K562 (cell line): ENCODE data around the gene NTSR1. TPM values are rescaled to one million over a fixed set of nuclear protein-coding genes. Genes with fewer than 3 reads are reported as not detected.

Experiments
- ATAC-seq: fragments of 200-7000 bp; cut with Tn5 transposase; 3 replicates; pipeline ENCODE4 v1.9.1; 2020; ENCODE audit warnings: moderate library complexity
- BruUV-seq: library from RNA; stranded (reverse); fragments of 400-500 nt; replicated peaks from 2 replicates; lab custom pipeline; 2021; lab: Mats Ljungman, UMichigan
- CTCF ChIA-PET: fragments of 300-600 bp; formaldehyde crosslinking; extraction: SDS; loops from one replicate; lab custom pipeline; 2021; ENCODE audit warnings: low intra/inter-chr PET ratio; lab: Yijun Ruan, JAX
- POLR2A ChIA-PET: fragments of 300-600, 350-650 bp; sonication (Branson Sonifier 250); formaldehyde crosslinking; extraction: SDS; loops from one replicate; lab custom pipeline; 2021; ENCODE audit warnings: antibody characterized with exemption, inconsistent platforms; lab: Yijun Ruan, JAX
- DNase-seq, 4 experiments: peaks; one replicate each; pipeline versions ENCODE4 v3.0.0 to v3.0.0-alpha.2; 2011 to 2018; ENCODE audit warnings: low spot score in 3 of 4, mixed read lengths in 3 of 4; ENCODE audit errors: extremely low read depth in 1 of 4
- FAIRE-seq: peaks from 2 replicates; lab custom pipeline; 2011; peaks lifted over from hg19 to GRCh38; lab: Jason Lieb, UNC
- H2AFZ ChIP-seq: 2 replicates; pipeline ENCODE4 v1.6.0; 2011; ENCODE audit warnings: low read depth, low read length, control low read depth, inconsistent platforms
- H3K27ac ChIP-seq: fragments of 200-600 bp; 3 replicates; pipeline ENCODE4 v1.8.0; 2011; ENCODE audit warnings: low read depth, mild to moderate bottlenecking, control low read depth, inconsistent platforms, low read length, moderate library complexity, mixed read lengths; ENCODE audit errors: extremely low read depth
- H3K27me3 ChIP-seq, 2 experiments: fragments of 300-600 bp in 1 of 2; 2 replicates in 1 of 2; 3 replicates in 1 of 2; pipeline versions ENCODE4 v1.6.0 to v1.8.0; 2011; ENCODE audit warnings: inconsistent platforms in 2 of 2, low read length in 2 of 2, mild to moderate bottlenecking in 1 of 2, mixed read lengths in 1 of 2, moderate library complexity in 1 of 2; ENCODE audit not compliant: control insufficient read depth in 2 of 2, insufficient read depth in 2 of 2
- H3K36me3 ChIP-seq: fragments of 300-600 bp; 3 replicates; pipeline ENCODE4 v1.8.0; 2011; ENCODE audit warnings: mild to moderate bottlenecking, low read length, inconsistent platforms; ENCODE audit not compliant: control insufficient read depth, insufficient read depth
- H3K4me1 ChIP-seq, 2 experiments: fragments of 200-600 bp in 1 of 2; replicated peaks in 1 of 2; 2 replicates in 1 of 2; 3 replicates in 1 of 2; pipeline versions ENCODE4 v1.5.1 to v1.8.0; 2011; ENCODE audit warnings: inconsistent platforms in 2 of 2, low read length in 2 of 2, mild to moderate bottlenecking in 1 of 2, mixed read lengths in 1 of 2, moderate library complexity in 1 of 2; ENCODE audit not compliant: control insufficient read depth in 2 of 2, insufficient read depth in 2 of 2
- H3K4me2 ChIP-seq: 2 replicates; pipeline ENCODE4 v1.6.1; 2011; ENCODE audit warnings: low read length, control low read depth, inconsistent platforms, mixed read lengths; ENCODE audit not compliant: insufficient read depth
- H3K4me3 ChIP-seq: fragments of 200-600 bp; sonication (generic), shearing (Covaris generic); 2 replicates; pipeline ENCODE4 v1.5.1; 2016; ENCODE audit warnings: control low read depth, inconsistent platforms
- H3K79me2 ChIP-seq: fragments of 200-600 bp; 3 replicates; pipeline ENCODE4 v1.8.0; 2011; ENCODE audit warnings: low read length, inconsistent platforms; ENCODE audit not compliant: control insufficient read depth, insufficient read depth
- H3K9ac ChIP-seq, 2 experiments: 2 replicates each; pipeline versions ENCODE4 v1.6.0 to v1.6.1; 2011; ENCODE audit warnings: low read depth in 2 of 2, low read length in 2 of 2, control low read depth in 1 of 2, inconsistent platforms in 1 of 2, mild to moderate bottlenecking in 1 of 2, mixed read lengths in 1 of 2; ENCODE audit not compliant: insufficient read depth in 1 of 2
- H3K9me1 ChIP-seq: one replicate; pipeline ENCODE4 v1.6.0; 2011; ENCODE audit warnings: inconsistent platforms, mild to moderate bottlenecking, low read length, moderate library complexity; ENCODE audit not compliant: control insufficient read depth, insufficient read depth
- H3K9me3 ChIP-seq: replicated peaks from 2 replicates; pipeline ENCODE4 v1.5.1; 2011; ENCODE audit warnings: low read depth, low read length, inconsistent platforms; ENCODE audit not compliant: control insufficient read depth, insufficient read depth
- H4K20me1 ChIP-seq: replicated peaks from 2 replicates; pipeline ENCODE4 v1.6.1; 2011; ENCODE audit warnings: low read length, inconsistent platforms, mixed read lengths; ENCODE audit not compliant: control insufficient read depth, insufficient read depth
- CBFA2T2 ChIP-seq: fragments of 450-650 bp; conservative IDR thresholded peaks from 2 replicates; pipeline ENCODE4 v1.6.1; 2017; ENCODE audit warnings: mild to moderate bottlenecking
- EGR1 ChIP-seq: fragments of 450-650 bp; conservative IDR thresholded peaks from 2 replicates; pipeline ENCODE4 v1.6.1; 2017; ENCODE audit warnings: mild to moderate bottlenecking
- FUS ChIP-seq: fragments of 200-400 bp; formaldehyde crosslinking; optimal IDR thresholded peaks from 2 replicates; pipeline ENCODE3; 2017; ENCODE audit warnings: low read depth, low read length
- GATA2 ChIP-seq: sonication (generic); formaldehyde crosslinking; IDR thresholded peaks from 2 replicates; pipeline ENCODE4 v1.4.0; 2020; ENCODE audit warnings: mild to moderate bottlenecking, missing genetic modification reagents
- GTF2A2 ChIP-seq: IDR thresholded peaks from 2 replicates; pipeline ENCODE4 v1.6.1; 2016; ENCODE audit warnings: mild to moderate bottlenecking, missing genetic modification characterization, missing compliant biosample characterization
- KLF1 ChIP-seq: fragments of 450-650 bp; IDR thresholded peaks from 2 replicates; pipeline ENCODE4 v1.6.1; 2016; ENCODE audit warnings: missing genetic modification characterization, missing compliant biosample characterization
- ZBTB7A ChIP-seq: IDR thresholded peaks from 2 replicates; pipeline ENCODE4 v1.6.1; 2011; ENCODE audit warnings: low read depth, mild to moderate bottlenecking, low read length, moderate library complexity, borderline replicate concordance; ENCODE audit not compliant: control insufficient read depth
- ZNF41 ChIP-seq: fragments of 250-450 bp; sonication (Bioruptor Pico); conservative IDR thresholded peaks from 2 replicates; pipeline ENCODE4 v1.4.0; 2020; ENCODE audit warnings: mild to moderate bottlenecking
- WGBS: fragments of 100-300 bp; shearing (Covaris generic); methylation state at CpG from one replicate; pipeline ENCODE4 v1.1.6; 2016; ENCODE audit warnings: low coverage, mixed read lengths; ENCODE audit not compliant: insufficient coverage; ENCODE audit errors: missing lambda C conversion rate; 5-methylcytosine and 5-hydroxymethylcytosine counted together
- in situ Hi-C: fragments of 300-500 bp; cut with MboI; formaldehyde crosslinking; loops from 4 replicates; pipeline ENCODE4 v1.15.0; 2018; ENCODE audit warnings: inconsistent platforms, mixed read lengths
- intact Hi-C: fragments of 100-400 bp; cut with micrococcal nuclease; formaldehyde crosslinking; loops from 2 replicates; pipeline ENCODE4 v1.14.2; 2022
- polyA plus RNA-seq, 8 experiments: library from polyadenylated mRNA; depleted of rRNA in 4 of 8; stranded (reverse) in 5 of 8; unstranded in 3 of 8; fragments of >200 nt; fragmentation: Nextera tagmentation in 2 of 8; fragmentation: Illumina TruSeq in 1 of 8; extraction: Ambion mirVana in 2 of 8; extraction: Trizol in 1 of 8; gene quantifications; 2 replicates each; pipeline versions ENCODE4 v1.2.1 to v1.2.3, GENCODE V29; 2011 to 2014; ENCODE audit warnings: inconsistent platforms in 1 of 8, missing spikeins in 1 of 8
- total RNA-seq, 7 experiments: library from RNA; depleted of rRNA in 6 of 7; stranded (reverse); fragments of >200 nt in 6 of 7; fragmentation: Illumina TruSeq in 2 of 7; extraction: Trizol in 2 of 7; gene quantifications; 2 replicates each; pipeline versions ENCODE4 v1.2.1 to v1.2.3, GENCODE V29; 2011 to 2021; ENCODE audit warnings: low replicate concordance in 1 of 7
- TF ChIP-seq, protein P1 (sequence below): sonication (generic); formaldehyde crosslinking; IDR thresholded peaks from 2 replicates; pipeline ENCODE4 v1.8.0; 2022; ENCODE audit warnings: missing genetic modification reagents, mild to moderate bottlenecking, moderate library complexity, borderline replicate concordance
- TF ChIP-seq, protein P2 (sequence below): fragments of 250-450 bp; sonication (Bioruptor Pico); IDR thresholded peaks from 2 replicates; pipeline ENCODE4 v1.5.0; 2020; ENCODE audit warnings: mild to moderate bottlenecking
- TF ChIP-seq, protein P3 (sequence below): fragments of 250-450 bp; sonication (Bioruptor Pico); IDR thresholded peaks from 2 replicates; pipeline ENCODE4 v1.8.0; 2021; ENCODE audit warnings: mild to moderate bottlenecking, moderate library complexity

The NTSR1 gene
- total and polyA plus RNA-seq, 9 of the 15 experiments (the other 6 are each of a cell fraction or from before 2014, with no cell fraction given) = 0.04 to 0.40 (median 0.13) TPM; not detected in 3

DNA sequence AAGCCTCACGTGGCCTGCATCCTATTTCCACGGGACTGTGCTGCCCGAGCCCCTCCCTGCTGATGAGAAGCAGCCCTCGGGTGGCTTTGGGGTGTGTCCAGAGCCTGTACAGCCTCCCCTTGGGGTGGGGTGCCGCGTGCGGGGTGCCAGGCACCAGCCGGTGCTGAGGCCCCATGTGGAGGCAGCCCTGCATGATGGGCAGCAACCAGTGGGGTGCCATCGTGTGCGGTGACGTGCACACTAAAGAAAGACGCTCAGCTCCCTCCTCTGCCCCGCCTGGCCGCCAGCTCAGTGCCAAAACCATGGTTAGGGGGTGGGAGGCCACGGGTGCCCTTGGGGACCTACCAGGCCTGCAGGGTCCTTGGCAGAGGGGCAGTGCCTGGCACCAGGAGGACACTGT, 26.2 kb downstream of the NTSR1 start:
- Histone ChIP-seq H3K4me2 (no peak overlapping the region), H3K79me2 (no peaks in the 10 kb centered on the region), H3K4me1 (peaks cover 11 to 45% of the 10 kb centered on the region in 2 experiments; a peak in 4 of 5 replicates), H4K20me1 (no peaks in the 10 kb centered on the region), H3K9me1 (no peaks in the 10 kb centered on the region), H3K9ac (peak overlapping the region in 1 of 2 experiments; percentile 33; a peak in 1 of 4 replicates), H3K4me3 (no peak overlapping the region), H3K36me3 (no peaks in the 10 kb centered on the region), H3K27me3 (peaks cover 36 to 37% of the 10 kb centered on the region in 2 experiments), H3K27ac (no peak overlapping the region), H2AFZ (no peak overlapping the region), H3K9me3 (no peaks in the 10 kb centered on the region)
- BruUV-seq = no TSS peak
- 17% methylated on average over 12 of the region's 15 CpGs for WGBS
- ChIA-PET POLR2A (interaction anchor here (0.6 to 1.0 kb wide), 2 partner anchors 30 to 204 kb away, joined by 3 to 4 read pairs; no protein-coding TSS in a partner anchor), CTCF (no interaction called here)
- ATAC-seq = no peak
- intact Hi-C loops (no loop called here), in situ Hi-C loops (no loop called here)
- no peak for DNase-seq
- TF ChIP-seq ZNF41 = no peak
- TF ChIP-seq GTF2A2 (tag) = no peak
- TF ChIP-seq, protein P1, sequence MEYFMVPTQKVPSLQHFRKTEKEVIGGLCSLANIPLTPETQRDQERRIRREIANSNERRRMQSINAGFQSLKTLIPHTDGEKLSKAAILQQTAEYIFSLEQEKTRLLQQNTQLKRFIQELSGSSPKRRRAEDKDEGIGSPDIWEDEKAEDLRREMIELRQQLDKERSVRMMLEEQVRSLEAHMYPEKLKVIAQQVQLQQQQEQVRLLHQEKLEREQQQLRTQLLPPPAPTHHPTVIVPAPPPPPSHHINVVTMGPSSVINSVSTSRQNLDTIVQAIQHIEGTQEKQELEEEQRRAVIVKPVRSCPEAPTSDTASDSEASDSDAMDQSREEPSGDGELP (CRISPR knock-in tag) = 0 out of 2 replicates have a peak, but pooled peaks have one; percentile 4
- no peak for FAIRE-seq

DNA sequence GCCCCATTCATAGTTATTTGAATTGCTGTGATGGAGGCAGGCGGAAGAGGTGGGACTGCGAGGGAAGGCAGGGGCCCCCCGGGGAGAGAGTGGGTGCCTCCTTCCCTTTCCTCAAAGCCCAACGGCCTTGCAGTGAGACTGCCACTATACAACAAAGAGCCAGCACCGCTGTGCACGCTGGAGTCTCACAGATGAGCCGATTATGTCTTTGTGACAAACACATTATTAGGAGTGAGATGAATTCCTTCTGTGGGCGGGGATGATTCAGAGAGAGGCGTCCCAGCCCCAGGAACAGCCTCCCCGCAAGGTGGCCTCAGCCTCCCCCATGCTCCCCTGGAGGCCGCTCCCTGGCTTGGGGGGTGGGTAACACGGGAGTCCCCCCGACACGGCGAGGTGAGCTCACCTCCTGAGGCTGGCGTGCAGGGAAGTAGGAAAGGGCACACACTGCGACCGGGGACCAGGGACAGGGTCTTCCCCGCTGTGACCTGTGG, 26.7 kb downstream of the NTSR1 start:
- H3K27ac ChIP-seq = no peak overlapping the region
- peak overlapping the region in 1 of 2 experiments; percentile 33; a peak in 1 of 4 replicates for H3K9ac ChIP-seq
- POLR2A ChIA-PET = interaction anchor here (0.6 kb wide), 1 partner anchor 31 kb away, joined by 4 read pairs; no protein-coding TSS in a partner anchor
- no TSS peak for BruUV-seq
- FAIRE-seq (no peak), DNase-seq (peak in 2 of 4 experiments; percentile 38 to 50), ATAC-seq (no peak)
- H3K9me3 ChIP-seq = no peaks in the 10 kb centered on the region
- no peaks in the 10 kb centered on the region for H3K36me3 ChIP-seq
- 0 out of 2 replicates have a peak overlapping the region, but pooled peaks have one; percentile 14 for H2AFZ ChIP-seq
- H3K79me2 ChIP-seq = no peaks in the 10 kb centered on the region
- in situ Hi-C loops (no loop called here), intact Hi-C loops (no loop called here)
- no peak overlapping the region for H3K4me3 ChIP-seq
- CTCF ChIA-PET = no interaction called here
- H3K9me1 ChIP-seq = no peaks in the 10 kb centered on the region
- peaks cover 14 to 50% of the 10 kb centered on the region in 2 experiments for H3K4me1 ChIP-seq
- peaks cover 31 to 35% of the 10 kb centered on the region in 2 experiments; a peak in 4 of 5 replicates for H3K27me3 ChIP-seq
- H4K20me1 ChIP-seq = no peaks in the 10 kb centered on the region
- H3K4me2 ChIP-seq = no peak overlapping the region
- 21% methylated on average over 16 of the region's 19 CpGs for WGBS
- TF ChIP-seq GATA2 (CRISPR knock-in tag) (peak; percentile 58), FUS (no peak), ZBTB7A (peak; percentile 66; the same call in 1 of the 2 replicates), CBFA2T2 (no peak), KLF1 (tag) (peak; percentile 51; the same call in 1 of the 2 replicates), EGR1 (peak; percentile 64)
- TF ChIP-seq, protein P2, sequence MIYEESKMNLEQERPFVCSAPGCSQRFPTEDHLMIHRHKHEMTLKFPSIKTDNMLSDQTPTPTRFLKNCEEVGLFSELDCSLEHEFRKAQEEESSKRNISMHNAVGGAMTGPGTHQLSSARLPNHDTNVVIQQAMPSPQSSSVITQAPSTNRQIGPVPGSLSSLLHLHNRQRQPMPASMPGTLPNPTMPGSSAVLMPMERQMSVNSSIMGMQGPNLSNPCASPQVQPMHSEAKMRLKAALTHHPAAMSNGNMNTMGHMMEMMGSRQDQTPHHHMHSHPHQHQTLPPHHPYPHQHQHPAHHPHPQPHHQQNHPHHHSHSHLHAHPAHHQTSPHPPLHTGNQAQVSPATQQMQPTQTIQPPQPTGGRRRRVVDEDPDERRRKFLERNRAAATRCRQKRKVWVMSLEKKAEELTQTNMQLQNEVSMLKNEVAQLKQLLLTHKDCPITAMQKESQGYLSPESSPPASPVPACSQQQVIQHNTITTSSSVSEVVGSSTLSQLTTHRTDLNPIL = no peak
- TF ChIP-seq, protein P3, sequence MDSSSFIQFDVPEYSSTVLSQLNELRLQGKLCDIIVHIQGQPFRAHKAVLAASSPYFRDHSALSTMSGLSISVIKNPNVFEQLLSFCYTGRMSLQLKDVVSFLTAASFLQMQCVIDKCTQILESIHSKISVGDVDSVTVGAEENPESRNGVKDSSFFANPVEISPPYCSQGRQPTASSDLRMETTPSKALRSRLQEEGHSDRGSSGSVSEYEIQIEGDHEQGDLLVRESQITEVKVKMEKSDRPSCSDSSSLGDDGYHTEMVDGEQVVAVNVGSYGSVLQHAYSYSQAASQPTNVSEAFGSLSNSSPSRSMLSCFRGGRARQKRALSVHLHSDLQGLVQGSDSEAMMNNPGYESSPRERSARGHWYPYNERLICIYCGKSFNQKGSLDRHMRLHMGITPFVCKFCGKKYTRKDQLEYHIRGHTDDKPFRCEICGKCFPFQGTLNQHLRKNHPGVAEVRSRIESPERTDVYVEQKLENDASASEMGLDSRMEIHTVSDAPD (CRISPR knock-in tag) = no peak
